Measurements from ENCODE around the gene HOXC5.

HOXC5 gene

GRCh38 chr12:54032627-54033100, at the start of gene HOXC5:
HOXC5 (plus strand) TSS chr12:54033050; CDS start chr12:54033123, 73 bp downstream.
- DNase-seq, result peak; percentile 81

GRCh38 chr12:53983568-53983949, 49.3 kb upstream of the HOXC5 start:
- no peak for DNase-seq

GRCh38 chr12:53983950-53984572, 48.8 kb upstream of the HOXC5 start:
- DNase-seq, result no peak

GRCh38 chr12:53984901-53985691, 47.8 kb upstream of the HOXC5 start, which contains the start of gene HOXC10:
HOXC10 (plus strand) TSS chr12:53985146; CDS start chr12:53985260, 114 bp downstream.
- peak; percentile 80 for DNase-seq

GRCh38 chr12:53985692-53985993, 47.2 kb upstream of the HOXC5 start:
- DNase-seq, result no peak

- DNase-seq, result no peak
These were observed 46.7 kb upstream of the HOXC5 start for GRCh38 chr12:53985994-53986685.

- DNase-seq, result no peak
These were observed 46.0 kb upstream of the HOXC5 start for GRCh38 chr12:53986686-53987483.

GRCh38 chr12:53987787-53988230, 45.0 kb upstream of the HOXC5 start:
- no peak for DNase-seq

GRCh38 chr12:53988541-53989226, 44.2 kb upstream of the HOXC5 start:
- DNase-seq, result no peak

- DNase-seq, result peak; percentile 31
These were observed 43.4 kb upstream of the HOXC5 start for GRCh38 chr12:53989227-53990113.

- DNase-seq, result peak; percentile 60
These were observed 42.4 kb upstream of the HOXC5 start for GRCh38 chr12:53990311-53991076.

GRCh38 chr12:53991077-53991460, 41.8 kb upstream of the HOXC5 start:
- no peak for DNase-seq

GRCh38 chr12:53992377-53992889, 40.4 kb upstream of the HOXC5 start:
- no peak for DNase-seq

GRCh38 chr12:53993162-53994008, 39.5 kb upstream of the HOXC5 start:
- no peak for DNase-seq

GRCh38 chr12:53994009-53994263, 38.9 kb upstream of the HOXC5 start:
- no peak for DNase-seq

GRCh38 chr12:53994264-53995001, 38.4 kb upstream of the HOXC5 start:
- no peak for DNase-seq

GRCh38 chr12:53995002-53995377, 37.9 kb upstream of the HOXC5 start:
- no peak for DNase-seq

- DNase-seq, result no peak
These were observed 37.2 kb upstream of the HOXC5 start for GRCh38 chr12:53995378-53996239.

All from NCI-H748 treated with DMSO at 0.1 percent for 48 hours (cell line).